HG02759 (cell line): ENCODE measurements around the gene HOTAIR.

Experiments used
- ATAC-seq: cut with Tn5 transposase; IDR thresholded peaks from one replicate; pipeline ENCODE4 v1.9.1; 2021; ENCODE audit warnings: mild to moderate bottlenecking, moderate library complexity; ENCODE audit not compliant: unreplicated experiment

Gene HOTAIR

GRCh38 chr12:53988541-53989226 lies 13.9 kb upstream of the HOTAIR start:
- no peak for ATAC-seq

DNA sequence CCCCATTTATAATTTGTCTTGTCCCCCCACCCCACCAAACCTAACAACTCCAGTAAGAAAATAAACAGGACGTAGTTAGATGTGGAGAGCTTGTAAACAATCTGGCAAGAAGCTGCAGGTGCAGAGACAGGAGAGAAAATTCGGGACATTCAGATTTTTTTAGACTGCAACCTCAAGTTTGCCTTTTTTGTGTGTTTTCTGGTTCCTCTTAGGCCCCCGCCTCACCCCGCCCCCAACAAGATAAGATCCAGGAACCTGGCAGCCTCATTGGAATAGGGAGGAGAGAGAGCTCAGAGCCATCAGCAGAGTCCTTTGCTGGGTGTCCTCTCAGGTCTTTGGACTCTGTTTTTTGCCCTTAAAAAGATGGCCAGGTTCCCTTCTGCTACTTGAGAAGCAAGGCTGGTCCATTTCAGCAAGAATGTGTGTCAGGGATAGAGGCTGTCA lies 13.1 kb upstream of the HOTAIR start:
- no peak for ATAC-seq

GRCh38 chr12:53986686-53987483 lies 12.1 kb upstream of the HOTAIR start:
- ATAC-seq = no peak

- ATAC-seq = no peak
Observed at GRCh38 chr12:53985994-53986685, 11.4 kb upstream of the HOTAIR start.

DNA sequence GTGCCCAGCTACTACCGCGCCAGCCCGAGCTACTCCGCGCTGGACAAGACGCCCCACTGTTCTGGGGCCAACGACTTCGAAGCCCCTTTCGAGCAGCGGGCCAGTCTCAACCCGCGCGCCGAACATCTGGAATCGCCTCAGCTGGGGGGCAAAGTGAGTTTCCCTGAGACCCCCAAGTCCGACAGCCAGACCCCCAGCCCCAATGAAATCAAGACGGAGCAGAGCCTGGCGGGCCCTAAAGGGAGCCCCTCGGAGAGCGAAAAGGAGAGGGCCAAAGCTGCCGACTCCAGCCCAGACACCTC lies 10.9 kb upstream of the HOTAIR start:
- ATAC-seq = no peak

DNA sequence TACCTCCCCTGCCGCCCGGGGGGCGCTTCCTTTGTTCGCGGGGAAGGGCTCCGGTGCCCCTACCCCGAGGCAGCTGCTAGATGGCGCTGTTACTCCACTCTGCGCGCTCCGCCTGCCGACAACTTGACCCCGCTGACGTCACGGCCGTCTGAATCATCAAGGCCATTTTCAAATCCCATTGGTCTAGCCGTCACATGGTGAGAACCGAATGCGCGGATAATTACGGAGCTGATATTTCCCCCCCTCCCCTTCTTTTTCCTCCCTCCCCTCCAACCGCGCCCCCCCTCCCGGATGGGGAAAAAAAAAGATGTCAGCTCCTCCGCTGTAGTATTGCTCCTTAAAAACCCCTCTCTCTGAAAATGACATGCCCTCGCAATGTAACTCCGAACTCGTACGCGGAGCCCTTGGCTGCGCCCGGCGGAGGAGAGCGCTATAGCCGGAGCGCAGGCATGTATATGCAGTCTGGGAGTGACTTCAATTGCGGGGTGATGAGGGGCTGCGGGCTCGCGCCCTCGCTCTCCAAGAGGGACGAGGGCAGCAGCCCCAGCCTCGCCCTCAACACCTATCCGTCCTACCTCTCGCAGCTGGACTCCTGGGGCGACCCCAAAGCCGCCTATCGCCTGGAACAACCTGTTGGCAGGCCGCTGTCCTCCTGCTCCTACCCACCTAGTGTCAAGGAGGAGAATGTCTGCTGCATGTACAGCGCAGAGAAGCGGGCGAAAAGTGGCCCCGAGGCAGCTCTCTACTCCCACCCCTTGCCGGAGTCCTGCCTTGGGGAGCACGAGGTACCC lies 10.3 kb upstream of the HOTAIR start, which contains the start of gene HOXC10:
Gene HOXC10, plus strand, starts transcription at position 246 of the 791 bp plus-strand sequence. Its CDS starts 114 bp downstream, at position 360.
- no peak for ATAC-seq

DNA sequence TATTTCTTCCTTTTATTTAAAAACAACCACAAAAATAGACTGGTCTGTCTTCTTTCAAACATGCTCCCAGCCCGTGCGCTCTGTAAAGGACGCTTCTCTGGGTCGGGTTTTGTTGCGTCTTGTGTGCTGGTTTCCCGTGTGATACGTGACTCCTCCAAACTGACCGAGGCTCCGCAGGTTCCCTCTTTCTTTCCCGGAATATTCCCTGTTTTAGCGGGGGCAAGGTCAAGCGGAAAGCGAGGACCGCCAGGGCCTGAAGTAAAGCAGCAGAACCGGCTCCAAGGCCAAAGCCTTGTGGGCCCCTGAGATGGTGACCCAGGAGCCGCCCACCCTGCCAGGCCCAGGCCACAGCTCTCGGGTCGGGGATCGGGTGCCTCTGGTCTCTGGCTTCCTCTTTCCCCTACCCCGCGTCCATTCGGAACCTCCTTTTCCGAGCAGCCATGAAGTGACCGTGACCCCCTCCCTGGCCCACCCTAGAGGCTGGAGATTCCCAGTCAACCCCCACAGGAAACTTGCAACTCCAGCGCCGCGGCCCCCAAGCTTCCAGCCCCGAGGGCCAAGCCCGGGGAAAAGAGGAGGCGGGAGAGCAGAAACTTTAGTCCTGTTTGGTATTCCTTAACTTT lies 9.3 kb upstream of the HOTAIR start:
- ATAC-seq = no peak

DNA sequence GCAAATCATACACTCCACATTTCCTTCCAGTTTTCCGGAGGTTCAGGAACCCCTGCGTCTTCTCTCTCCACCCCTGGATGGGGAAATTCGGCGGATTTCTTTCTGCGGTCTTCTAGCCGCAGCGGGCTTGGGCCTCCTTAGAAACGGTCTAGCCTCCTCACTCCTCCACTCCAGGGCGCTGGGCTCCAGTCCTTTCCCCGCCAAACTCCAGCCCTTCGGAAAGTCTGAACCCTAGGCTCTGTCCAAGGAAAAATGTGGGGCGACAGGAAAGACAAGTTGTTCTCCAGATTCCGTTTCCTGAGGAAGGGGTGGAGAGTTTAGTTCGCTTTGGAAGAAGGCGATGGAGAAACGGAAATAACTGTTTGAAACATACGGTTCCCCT lies 8.8 kb upstream of the HOTAIR start:
- ATAC-seq = no peak

- no peak for ATAC-seq
Observed at GRCh38 chr12:53982648-53983567, 8.2 kb upstream of the HOTAIR start.

DNA sequence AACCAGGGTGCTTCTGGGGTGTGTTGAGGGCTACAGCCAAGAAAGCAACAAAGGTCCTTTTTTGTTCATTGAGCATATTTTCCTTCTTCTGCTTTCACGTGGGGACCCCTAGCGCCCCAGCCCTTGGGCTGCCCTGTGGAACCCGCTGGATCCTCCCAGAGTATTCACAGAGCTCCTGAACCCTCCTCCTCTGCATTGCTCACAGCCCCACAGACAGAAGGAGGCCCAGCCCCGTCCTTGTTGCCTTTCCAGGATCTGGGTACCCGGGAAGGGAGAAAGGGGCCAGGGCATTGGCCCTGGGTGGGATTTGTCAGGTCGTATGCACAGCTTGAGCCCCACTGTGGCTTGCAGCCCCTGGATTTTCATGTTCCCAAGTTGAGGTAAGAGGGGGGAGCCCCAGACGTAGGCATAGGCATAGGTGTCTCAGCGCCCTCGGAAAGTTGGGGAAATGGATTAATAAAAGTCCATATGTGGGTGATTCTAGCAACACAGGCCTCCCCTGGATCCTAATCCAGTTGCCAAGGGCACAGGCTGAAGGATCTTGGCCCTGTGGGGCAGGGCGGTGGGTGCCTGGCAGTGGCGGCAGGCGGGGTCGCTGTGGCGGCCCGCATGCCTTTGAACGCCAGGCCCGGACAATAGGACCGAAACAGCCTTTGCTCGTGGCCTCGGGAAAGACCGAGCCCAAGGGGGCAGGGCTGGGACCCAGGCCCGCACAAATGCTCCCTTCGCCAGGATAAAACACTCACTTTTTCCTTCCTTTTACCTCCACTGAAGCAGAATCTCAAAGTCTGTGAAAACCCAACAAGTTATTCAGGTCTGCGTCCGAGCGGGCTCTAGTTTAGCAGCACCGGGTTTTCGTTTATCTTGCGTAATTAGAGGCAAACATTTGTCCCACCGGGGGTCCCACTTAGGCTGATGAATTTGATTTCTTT lies 7.1 kb upstream of the HOTAIR start:
- ATAC-seq = no peak

DNA sequence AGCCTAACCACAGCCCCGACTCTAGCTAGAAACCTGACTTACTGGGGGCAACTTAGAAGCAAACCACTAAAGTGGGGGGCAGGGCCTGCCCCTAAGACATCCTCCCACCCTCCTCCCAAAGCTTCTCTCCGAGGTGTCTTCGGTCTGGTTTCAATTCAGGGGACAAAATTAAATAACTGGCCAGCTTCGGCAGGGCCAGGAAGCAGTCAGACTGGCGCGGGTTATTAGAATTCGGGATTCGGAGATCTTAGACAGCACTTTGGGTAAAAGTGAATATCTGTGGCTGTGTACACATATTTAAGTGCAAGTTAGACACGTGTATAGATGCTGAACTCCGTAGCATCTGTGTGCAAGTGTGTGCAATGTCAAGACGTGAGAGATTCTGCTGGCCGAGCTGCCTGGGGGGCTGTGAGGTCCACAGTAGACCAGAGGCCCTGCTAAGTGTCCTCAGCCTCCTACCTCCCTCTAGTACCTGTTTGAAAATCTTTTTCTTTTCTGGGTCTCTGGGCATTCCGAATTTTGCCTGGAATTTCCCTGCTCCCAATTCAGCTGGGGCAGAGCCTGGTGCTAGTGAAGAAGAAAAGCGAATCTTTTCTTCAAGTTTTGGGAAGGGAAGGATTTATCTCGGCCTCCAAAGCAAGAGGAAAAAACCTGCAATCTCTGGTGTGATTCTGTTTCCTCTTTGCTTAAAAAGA lies 6.2 kb upstream of the HOTAIR start:
- no peak for ATAC-seq

GRCh38 chr12:53980104-53980801 lies 5.5 kb upstream of the HOTAIR start:
- ATAC-seq = no peak

DNA sequence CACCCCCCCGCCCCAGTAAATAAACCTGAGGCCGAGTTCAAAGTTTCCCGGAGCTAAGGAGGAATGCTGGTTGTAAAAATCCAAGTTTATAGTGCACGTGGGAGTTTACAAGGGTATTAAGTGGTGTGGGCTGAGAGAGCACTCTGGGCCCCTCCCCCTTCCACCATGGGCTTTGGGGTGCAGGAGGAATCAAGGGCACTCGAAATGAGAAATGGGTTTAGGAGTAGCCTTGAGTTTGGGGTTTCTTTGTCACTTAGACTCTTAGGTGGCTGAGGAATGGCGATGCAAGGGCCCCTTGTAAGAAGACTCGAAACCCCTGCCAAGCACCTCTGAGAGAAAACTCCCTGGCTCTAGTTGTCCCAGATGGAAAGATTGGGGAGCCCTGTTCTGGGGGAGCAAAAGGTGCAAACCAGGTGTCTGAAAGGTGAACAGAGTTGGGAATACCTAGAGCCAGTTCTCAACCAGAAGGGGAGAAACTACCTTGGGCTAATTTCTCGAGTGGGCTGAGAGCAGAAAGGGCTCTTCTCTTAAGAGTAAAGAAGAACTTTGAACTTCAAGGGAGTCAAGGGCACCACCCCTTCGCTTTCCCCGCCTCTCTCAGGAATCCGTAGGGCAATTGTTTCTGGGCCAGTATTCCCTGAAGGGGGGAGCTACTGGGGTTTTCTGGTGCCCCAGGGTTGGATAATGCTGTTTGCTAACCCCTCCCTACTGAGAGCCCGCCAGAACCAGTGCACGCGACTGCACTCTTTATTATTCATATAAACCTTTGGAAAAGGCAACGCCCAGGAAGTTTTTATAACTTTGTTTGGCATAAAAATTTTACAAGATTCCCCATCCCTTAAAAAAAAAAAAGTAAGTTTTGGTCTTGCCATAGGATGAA lies 4.0 kb upstream of the HOTAIR start:
- no peak for ATAC-seq

- no peak for ATAC-seq
Observed at GRCh38 chr12:53977596-53978445, 3.1 kb upstream of the HOTAIR start.

DNA sequence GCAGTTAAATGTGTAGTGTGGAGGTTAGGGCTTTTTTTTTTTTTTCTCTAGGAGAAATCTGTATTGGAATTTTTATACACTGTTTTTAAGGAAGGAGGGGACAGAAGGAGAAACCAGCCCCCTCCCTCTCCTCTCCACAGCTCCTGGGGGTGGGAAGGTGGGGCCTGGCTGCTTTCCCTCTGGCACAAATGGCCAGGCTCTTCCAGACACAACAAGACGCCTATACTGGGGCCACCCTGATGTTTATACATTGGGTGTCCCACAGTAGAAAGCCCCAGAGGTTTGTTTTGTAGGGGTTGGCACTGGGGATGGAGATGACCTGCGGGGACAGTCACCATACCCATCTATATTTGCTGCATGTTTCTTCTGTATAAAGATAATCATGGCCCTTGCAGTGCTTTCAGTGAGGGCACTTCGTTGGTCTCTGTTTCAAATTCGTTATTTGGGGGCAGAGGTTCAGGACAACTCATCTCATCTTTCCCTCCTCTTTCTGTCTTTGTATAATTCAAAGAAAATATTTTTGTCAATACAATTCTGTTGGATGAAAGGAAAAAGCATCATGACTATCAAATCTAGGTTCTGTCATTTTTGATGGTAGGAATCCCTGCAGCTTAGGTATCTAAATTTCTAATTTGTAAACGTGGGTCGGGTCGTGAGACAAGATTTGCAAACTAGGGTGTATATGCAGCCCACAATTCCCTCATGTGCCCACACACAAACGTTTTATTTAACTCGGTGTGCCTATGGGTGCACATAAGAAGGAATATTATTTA lies 2.3 kb upstream of the HOTAIR start:
- no peak for ATAC-seq
